Keratinocyte (primary cell): Measurements from ENCODE around the gene SSB.

ENCODE experiments used
- EZH2 ChIP-seq: IDR thresholded peaks from one replicate; pipeline ENCODE4 v1.6.1; 2012; ENCODE audit warnings: inconsistent platforms, mild to moderate bottlenecking, low read length, moderate library complexity
- TF ChIP-seq, protein P1 (sequence below), 3 experiments: IDR thresholded peaks in 1 of 3; conservative IDR thresholded peaks in 1 of 3; optimal IDR thresholded peaks in 1 of 3; 2 replicates in 2 of 3; 3 replicates in 1 of 3; pipeline versions ENCODE3 to v1.5.1; 2011; ENCODE audit warnings: low read length in 3 of 3, mild to moderate bottlenecking in 3 of 3, moderate library complexity in 2 of 3, control low read depth in 1 of 3, inconsistent platforms in 1 of 3; ENCODE audit not compliant: insufficient read depth in 2 of 3; ENCODE audit errors: extremely low read depth in 1 of 3

DNA sequence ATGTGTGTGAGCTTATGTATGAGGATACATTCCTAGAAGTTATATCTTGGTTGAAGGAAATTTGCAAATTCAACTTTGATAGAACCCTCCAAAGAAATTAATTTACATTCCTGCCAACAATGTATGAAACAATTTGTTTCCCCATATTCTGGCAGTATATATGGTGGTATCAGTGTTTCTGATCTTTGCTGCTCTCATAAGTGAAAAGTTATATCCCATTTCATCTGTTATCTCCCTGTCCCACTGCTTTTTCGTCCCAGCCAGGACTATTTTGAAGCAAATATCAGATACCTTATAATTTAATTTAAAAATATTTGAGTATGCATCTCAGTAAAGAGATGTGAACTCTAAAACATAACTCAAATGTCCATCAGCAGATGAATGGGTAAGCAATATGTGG is 35.7 kb downstream of the SSB start:
- TF ChIP-seq, protein P1, sequence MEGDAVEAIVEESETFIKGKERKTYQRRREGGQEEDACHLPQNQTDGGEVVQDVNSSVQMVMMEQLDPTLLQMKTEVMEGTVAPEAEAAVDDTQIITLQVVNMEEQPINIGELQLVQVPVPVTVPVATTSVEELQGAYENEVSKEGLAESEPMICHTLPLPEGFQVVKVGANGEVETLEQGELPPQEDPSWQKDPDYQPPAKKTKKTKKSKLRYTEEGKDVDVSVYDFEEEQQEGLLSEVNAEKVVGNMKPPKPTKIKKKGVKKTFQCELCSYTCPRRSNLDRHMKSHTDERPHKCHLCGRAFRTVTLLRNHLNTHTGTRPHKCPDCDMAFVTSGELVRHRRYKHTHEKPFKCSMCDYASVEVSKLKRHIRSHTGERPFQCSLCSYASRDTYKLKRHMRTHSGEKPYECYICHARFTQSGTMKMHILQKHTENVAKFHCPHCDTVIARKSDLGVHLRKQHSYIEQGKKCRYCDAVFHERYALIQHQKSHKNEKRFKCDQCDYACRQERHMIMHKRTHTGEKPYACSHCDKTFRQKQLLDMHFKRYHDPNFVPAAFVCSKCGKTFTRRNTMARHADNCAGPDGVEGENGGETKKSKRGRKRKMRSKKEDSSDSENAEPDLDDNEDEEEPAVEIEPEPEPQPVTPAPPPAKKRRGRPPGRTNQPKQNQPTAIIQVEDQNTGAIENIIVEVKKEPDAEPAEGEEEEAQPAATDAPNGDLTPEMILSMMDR (optimal IDR thresholded peaks at IDR 0.05 in 1 of 3, IDR thresholded peaks at IDR 0.05 in 1 of 3, conservative IDR thresholded peaks at IDR 0.05 in 1 of 3; ENCODE audit: extremely low read depth in 1 of 3, insufficient read depth in 2 of 3, low read length in 3 of 3): no peak
- TF ChIP-seq EZH2: no peak
